GM19099 (cell line): Measurements from ENCODE around the gene EHMT2.
A peak's percentile ranks its signal among the peaks of the same experiment; 100 is the strongest.

Experiments
- POLR2A ChIP-seq: IDR thresholded peaks from 3 replicates; pipeline ENCODE4 v1.6.1; 2011; ENCODE audit warnings: low read depth; ENCODE audit not compliant: insufficient read length; ENCODE audit errors: extremely low read depth

The EHMT2 gene

GRCh38 chr6:31919624-31920303 is 22.3 kb upstream of the EHMT2 start:
- no peak for TF ChIP-seq POLR2A

- TF ChIP-seq POLR2A, result no peak
Measured at GRCh38 chr6:31918069-31918720, 20.7 kb upstream of the EHMT2 start.

- no peak for TF ChIP-seq POLR2A
Measured at GRCh38 chr6:31915756-31916155, 18.3 kb upstream of the EHMT2 start.

GRCh38 chr6:31915351-31915750 is 17.9 kb upstream of the EHMT2 start:
- no peak for TF ChIP-seq POLR2A

- no peak for TF ChIP-seq POLR2A
Measured at GRCh38 chr6:31911826-31912585, 14.5 kb upstream of the EHMT2 start.

GRCh38 chr6:31908791-31909190 is 11.3 kb upstream of the EHMT2 start:
- no peak for TF ChIP-seq POLR2A

GRCh38 chr6:31907158-31907813 is 9.8 kb upstream of the EHMT2 start:
- TF ChIP-seq POLR2A, result no peak

- no peak for TF ChIP-seq POLR2A
Measured at GRCh38 chr6:31906122-31906521, 8.6 kb upstream of the EHMT2 start.

GRCh38 chr6:31905041-31905440 is 7.5 kb upstream of the EHMT2 start:
- TF ChIP-seq POLR2A, result no peak

GRCh38 chr6:31903957-31904356 is 6.5 kb upstream of the EHMT2 start:
- TF ChIP-seq POLR2A, result no peak

GRCh38 chr6:31901953-31902643 is 4.6 kb upstream of the EHMT2 start, which contains the start of gene ZBTB12:
Gene ZBTB12 (minus strand): TSS chr6:31902086. CDS start chr6:31901305, 781 bp downstream.
- peak; percentile 54 for TF ChIP-seq POLR2A

- no peak for TF ChIP-seq POLR2A
Measured at GRCh38 chr6:31901415-31901952, 4.0 kb upstream of the EHMT2 start.

GRCh38 chr6:31900917-31901414 is 3.5 kb upstream of the EHMT2 start:
- no peak for TF ChIP-seq POLR2A

- no peak for TF ChIP-seq POLR2A
Measured at GRCh38 chr6:31899882-31900722, 2.6 kb upstream of the EHMT2 start.

- TF ChIP-seq POLR2A, result no peak
Measured at GRCh38 chr6:31899215-31899614, 1.7 kb upstream of the EHMT2 start.
